Stimulated activated CD4-positive, alpha-beta T cell treated with anti-CD3 and anti-CD28 coated beads, Interleukin-1b, Interleukin-23, amount 100 ng/mL, for 1 hour (primary cell): Measurements from ENCODE around the gene EGFLAM.

Source experiments
- DNase-seq, 2 donors: peaks; one replicate each; pipeline ENCODE4 v3.0.0-alpha.2; 2020; ENCODE audit warnings: low read depth in 2 of 2

The EGFLAM gene

DNA sequence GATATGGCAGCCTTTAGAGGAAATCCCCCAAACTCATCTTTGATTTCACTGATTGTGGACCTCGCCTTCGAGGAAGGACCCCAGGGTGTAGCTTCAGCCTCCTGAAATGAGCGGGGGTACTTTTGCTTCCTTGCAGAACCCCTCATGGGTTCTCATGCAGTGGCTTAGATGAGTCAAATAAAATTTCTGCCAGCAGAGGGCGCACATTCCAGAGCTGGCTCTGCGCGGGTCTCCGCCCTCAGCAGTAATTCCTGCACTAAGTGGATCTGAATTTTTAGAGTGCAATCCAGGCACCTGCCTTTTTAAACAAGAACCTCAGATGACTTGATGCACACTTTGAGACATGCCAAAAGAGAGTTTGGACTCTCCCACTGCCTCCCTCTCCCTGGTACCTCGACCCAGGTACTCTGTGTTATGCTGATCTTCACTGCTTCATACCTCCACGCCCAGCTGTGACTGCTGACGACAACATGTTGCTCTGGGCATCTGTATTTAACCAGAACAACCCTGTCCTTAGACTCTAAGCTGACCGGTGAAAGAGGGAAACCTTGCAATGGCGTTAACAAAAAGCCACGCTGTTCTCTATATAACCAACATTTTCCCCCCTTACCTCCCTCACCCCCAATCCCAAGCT lies 7.3 kb downstream of the EGFLAM start:
- peak in 1 of 2 donors; percentile 14 for DNase-seq

DNA sequence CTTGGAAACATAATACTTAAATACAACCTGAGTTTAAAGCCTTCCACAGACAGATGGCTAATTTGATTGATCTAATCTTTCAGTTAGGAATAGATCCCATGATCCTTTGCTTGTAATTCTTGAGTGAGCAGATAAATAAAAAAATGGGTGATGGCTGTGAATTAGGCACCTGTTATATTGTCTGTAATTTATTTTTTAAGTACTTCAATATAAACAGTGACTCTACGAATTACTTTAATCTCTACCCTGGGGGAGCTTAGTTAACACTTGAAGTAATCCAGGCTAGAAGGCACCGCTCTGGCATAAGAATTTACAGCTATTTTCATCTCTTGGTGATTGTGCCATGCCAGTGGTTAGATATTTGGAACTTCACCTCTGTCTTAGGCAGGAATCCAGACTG lies 9.0 kb downstream of the EGFLAM start:
- DNase-seq = no peak

DNA sequence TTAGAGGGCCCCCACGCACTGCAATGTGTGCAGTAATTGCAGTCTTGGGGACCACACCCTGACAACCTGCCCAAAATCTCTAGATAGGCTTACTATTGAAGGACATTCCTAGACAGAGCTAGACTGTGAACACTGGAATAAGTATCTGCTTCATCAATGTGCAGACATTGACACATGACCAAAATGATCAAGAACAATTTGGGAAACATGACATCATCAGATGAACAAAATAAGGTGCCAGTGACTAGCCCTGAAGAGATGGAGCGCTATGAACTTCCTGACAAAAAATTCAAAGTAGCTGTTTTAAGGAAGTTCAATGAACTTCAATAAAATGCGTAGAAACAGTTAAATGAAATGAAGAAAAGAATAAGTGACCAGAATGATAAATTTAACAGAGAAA lies 15.3 kb downstream of the EGFLAM start:
- no peak for DNase-seq

DNA sequence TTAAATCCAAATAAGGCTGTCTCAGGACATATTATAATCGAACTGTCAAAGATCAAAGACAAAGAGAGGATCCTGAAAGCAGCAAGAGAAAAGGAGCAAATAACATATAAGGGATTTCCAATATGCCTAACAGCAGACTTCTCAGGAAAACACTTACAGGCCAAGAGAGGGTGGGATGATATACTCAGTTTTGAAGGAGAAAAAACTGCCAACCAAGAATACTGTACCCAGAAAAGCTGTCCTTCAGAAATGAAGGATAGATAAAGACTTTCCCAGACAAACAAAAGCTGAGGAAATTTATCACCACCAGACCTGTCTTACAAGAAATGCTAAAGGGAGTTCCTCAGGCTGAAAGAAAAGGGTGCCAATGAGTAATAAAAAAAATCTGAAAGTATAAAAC lies 16.0 kb downstream of the EGFLAM start:
- no peak for DNase-seq

DNA sequence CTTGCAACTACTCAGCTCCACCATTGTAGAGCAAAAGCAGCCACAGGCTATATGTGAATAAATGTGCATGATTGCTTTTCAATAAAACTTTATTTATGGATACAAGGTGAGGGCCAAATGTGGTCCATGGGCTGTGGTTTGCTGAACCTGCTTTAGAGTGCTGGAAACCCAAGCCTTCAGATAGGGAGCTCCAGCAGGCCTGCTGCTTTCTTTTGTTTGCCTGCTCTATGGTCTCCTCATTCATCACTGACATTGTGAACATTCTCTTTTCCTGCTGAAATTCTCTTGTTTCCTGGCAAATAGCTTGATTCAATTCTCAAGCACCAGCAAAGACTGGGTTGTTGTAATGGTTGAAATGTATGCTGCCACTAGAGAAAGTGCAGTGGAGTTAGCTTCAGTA lies 26.0 kb downstream of the EGFLAM start:
- DNase-seq = no peak

DNA sequence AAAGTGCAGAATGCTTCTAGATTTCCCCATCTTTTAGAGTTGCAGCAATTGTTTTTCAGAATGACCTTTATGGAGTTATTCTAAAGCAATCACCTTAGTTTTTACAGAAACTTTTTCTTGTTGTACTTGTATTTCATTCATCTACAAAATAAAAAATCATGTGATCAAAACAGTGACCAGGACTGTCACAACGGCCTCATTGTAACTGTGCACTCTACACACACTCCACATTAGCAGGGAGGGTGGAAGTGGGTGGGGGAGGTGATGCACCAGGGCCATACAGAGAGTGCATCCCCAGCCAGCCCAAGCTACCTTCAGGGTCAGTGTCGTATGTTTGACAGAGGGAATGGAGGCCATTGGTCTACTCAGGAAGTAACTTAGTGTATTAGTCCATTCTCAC lies 26.9 kb downstream of the EGFLAM start:
- no peak for DNase-seq

DNA sequence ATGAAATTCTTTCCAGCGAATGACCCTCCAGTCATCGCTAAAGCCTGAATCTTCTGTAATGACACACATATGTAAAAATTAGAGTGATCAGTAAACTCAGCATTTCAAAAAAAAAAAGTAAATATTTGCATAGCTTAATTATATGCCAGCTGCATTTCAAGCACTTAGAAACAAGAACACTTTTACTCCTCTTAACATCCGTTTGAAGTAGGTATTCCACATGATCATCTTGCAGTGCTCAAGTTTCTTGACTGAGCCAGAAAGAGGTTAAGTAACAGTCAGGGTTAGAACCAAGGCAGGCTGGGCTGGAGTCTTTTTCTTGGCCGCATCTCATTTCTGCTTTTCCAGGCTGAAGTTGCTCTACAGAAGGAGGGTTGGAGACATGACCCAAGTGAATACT lies 27.6 kb downstream of the EGFLAM start:
- no peak for DNase-seq

DNA sequence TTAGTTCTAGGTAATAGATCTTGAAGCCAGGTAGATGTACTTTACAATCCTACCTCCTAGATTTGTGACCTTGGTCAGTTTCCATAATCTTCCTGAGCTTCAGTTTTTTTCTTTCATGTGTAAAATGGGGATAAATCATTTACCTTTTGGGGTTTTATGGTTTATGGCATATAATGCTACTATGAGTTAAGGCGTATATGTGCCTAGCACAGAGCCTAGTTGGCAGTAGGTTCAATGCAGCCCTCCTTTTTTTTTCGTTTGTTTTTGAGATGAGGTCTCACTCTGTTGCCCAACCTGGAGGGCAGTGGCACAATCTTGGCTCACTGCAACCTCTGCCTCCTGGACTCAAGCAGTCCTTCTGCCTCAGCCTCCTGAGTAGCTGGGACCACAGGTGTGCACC lies 28.8 kb downstream of the EGFLAM start:
- no peak for DNase-seq

DNA sequence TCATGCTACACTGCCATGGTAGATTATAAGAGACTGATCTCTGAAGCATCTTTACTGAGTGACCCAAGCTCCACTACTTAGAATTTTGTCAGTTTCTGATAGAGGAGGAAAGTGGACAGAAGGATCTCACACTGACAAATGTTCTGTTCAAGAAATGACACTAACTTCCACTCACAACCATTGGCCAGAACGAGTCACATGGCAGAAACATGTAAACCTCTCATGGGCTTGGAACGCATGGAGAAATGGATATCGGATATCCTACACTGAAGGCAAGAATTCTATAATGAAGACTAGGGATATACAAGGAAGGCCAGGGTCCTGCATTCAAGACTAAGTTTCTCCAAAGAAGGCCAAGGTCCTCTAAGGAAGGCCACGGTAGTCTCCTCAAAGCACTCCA lies 31.1 kb downstream of the EGFLAM start:
- no peak for DNase-seq

DNA sequence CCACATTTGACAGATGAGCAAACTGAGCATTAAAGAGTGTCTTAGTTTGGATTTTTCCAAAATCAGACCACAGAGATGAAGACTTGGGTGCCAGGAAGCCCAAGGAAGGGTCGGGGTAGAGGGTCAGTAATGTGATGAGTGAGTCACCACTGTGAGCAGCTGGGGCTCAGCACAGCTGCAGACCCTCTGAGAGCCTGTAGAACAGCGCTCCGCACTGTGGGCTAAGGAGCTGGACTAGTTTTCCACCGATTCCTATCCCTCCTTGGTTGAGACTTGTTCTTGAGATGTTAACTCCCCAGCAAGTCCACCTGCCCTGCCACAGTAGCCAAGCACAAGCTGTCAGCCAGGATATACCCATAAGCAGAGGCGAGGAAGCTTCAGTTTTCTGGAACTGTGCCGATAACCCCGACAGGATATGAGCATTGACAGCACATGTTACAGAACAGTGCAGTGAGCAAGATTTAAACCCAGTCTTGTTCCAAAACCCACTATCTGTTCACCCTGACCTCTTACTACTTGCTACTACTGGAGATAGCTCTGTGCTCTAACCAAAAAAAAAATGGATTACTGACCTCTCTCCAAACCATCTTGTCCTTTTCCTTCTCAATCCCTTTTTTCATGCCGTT lies 31.8 kb downstream of the EGFLAM start:
- DNase-seq = no peak

DNA sequence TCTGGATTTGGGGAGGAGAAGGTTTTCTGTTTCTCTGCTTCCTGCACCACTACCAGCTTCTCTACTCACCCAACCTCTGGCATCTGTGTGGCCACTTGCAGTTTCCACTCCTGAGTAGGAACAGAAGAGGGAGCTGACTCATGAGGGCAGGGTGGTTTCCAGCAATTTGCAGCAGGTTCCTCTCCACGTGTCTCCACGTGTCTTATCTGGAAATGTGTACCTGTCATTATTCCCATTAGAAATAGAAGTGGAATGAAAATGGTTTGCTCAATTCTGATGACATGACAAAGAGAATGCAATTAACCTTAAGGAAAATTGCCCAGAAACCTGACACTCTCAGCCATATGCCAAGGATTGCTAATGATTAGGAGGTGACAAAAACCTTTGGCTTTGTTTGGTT lies 33.0 kb downstream of the EGFLAM start:
- DNase-seq = no peak

DNA sequence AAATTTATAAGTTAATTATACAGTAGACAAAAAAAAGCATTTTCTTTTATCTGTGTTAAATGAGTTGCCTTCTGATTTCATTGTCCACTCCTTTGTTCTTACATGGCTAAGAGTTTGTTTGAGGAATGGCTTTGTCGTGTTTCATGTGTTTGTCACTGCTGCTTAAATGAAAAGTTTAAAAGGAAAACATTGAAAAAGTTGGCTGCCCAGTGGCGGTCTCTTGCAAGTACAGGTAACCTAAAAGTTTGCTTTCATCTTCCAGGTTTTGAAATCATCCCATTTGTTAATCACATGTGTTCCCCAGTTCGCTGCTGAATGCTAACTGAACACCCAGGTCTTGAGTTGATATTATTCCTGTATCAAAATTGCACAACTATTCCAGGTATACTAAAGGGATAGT lies 33.9 kb downstream of the EGFLAM start:
- DNase-seq = no peak

DNA sequence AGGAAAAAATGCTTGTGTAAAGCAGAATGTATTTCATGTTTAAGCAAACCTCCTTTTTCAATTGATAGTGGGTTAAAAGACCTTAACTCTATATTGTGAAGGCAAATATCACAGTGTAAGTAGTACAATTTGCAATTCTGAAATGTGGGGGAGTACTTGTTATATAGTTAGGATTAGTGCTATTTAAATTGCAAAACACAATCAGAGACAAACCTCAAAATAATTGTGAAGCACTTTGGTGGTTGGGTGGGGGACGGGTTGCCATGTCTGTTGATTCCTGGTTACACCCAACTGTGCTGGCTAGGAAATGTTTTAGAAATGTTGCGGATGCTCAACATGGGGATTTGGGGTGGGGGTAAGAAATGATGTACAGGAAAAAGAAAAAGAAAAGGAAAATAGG lies 37.4 kb downstream of the EGFLAM start:
- DNase-seq = no peak

DNA sequence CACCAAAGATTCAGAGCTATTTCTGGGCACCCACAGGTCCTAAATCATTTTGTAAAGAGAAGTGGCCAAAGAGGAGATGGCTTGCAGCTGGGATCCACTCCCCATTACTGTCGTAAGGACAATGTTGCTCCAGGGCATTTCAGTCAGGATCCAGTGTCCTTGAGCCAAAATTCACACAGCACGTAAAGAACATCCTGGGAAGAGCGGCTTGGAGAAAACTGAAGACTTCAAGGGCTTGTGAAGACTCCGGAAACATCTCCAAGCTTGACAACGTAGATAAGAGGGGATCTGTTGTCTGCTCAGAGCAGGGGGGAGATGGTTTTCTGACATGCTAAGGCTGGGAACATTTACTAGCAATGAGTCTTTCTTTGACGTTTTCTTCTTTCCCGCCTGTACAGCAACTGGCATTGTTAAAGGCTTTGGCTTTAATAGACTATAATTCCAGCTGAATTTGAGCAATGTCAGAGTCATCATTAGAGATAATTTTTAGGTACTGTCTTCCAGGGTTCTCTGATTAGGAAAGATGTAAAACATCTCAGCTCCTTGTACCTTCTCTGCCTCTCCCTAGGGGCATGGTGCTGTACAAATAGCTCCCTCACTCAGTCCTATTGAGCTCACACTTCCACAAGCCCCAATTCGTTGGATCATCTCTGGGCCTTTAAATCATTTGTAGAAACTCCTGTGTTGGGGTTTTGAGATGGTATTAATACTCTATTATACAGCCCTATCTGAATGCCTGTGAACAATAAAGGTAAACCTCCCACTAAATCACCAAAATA lies 39.7 kb downstream of the EGFLAM start:
- DNase-seq = no peak

DNA sequence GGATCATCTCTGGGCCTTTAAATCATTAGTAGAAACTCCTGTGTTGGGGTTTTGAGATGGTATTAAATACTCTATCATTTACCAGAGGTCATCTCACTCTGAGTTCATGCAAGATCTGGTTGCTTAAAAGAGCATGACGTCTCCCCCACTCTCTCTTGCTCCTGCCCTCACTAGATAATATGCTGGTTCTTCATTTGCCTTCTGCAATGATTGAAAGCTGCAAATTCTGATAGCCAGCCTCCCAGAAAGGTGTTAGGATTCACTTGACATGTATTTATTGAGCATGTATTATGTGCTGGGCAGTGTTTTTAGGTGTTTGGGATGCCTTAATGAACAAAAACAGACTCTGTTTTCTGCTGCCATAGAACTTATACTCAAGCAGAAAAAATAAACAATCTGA lies 41.2 kb downstream of the EGFLAM start:
- DNase-seq = no peak

DNA sequence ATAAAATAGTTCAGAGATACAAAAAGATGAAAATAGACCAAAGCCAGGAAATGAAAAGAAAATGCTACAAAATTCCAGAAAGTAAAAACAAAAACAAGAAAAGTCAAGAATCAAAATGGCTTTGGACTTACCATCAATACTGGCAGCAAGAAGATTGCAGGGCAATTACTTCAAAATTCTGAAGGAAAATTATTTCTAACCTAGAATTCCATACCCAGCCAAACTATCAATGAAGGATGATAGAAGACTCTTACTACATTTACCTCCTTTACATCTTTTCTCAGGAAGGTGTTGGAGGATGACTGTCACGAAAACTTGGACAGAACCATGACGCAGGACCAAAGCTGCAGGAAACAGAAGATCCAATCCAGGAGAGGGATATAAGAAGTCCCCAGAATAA lies 46.8 kb downstream of the EGFLAM start:
- no peak for DNase-seq

DNA sequence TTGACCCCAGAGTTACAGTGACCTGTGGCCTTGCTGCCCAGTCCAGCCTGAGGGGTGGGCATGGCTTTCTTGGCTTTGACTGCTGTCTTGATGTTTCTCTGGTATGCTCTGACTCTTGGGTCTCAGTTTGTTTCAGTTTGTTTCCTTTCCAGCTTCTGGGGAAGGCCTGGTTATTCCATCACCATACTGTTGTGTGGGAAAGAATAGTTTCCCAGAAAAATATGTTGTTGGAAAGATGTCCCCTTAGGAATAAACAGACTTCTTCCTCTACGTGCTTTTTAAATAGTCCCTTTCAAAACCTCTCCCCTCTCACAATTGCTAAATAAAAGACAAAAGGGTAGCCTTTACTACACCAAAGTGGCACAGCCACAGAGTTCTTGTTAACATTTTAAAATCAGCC lies 49.5 kb downstream of the EGFLAM start:
- no peak for DNase-seq

DNA sequence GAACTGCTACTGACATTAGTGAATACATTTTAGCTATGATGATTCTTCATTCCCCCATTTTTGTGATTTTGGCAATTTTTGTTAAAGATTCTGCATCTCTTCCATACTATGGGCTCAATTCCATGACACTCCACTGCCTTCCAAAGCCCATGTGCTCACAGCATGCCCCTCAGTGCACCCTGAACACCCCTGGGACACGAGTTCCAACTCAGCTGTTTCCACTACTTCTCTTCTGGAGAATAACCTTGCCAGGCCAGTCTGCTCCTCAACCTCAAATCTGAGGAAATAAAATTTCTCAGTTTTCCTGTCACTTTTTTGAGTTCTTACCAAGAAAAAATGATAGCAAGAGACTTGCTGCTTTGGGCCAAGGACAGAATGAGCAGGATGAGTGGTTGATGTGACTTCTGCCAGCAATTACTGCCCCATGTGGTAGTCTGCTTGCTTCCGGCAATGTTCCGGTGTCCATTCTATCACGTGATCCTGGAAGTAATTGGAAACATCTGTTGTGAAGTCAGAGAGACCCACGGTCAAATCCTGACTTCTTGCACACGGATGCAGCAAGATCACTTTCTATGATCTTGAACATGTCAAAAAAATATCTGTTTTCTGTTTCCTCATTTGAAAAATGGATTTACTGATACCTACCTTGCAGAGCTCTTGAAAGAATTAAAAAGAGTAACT lies 58.3 kb downstream of the EGFLAM start:
- DNase-seq = no peak

DNA sequence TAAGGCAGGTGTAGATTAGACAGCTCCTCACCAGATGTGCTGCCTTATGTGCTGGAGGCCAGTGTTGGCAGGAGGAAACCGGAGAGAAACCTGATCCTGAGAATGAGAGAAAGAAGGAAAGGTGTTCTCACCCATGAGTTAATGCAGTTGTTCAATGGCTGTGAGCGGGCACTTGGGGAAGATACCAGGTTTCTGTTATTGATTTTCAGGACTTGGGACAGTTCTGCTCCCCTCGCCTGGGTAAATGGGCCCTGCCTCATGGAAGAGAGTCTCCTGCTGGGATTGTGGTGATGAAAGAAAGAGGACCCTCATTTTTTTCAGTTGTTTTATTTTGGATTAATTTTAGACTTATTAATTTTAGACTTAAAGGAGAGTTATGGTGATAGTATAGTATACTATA lies 59.5 kb downstream of the EGFLAM start:
- no peak for DNase-seq

DNA sequence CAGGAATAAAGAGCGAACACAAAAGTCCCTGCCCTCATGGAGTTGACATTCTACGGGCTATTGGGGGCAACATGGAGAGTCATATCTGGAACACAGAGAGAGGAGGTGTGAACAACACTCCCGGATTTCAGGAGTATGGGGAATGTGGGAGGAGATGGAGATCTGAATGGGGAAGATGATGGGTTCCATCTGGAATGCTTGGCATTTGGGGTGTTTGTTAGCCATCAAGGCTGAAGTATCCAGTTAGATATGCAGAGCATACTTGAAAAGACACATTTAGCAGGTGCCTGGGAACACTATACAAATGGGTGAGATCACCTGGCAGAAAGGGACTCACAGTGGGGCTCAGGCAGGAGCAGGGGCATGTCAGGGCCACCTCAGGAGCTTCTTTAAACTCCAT lies 61.1 kb downstream of the EGFLAM start:
- no peak for DNase-seq

DNA sequence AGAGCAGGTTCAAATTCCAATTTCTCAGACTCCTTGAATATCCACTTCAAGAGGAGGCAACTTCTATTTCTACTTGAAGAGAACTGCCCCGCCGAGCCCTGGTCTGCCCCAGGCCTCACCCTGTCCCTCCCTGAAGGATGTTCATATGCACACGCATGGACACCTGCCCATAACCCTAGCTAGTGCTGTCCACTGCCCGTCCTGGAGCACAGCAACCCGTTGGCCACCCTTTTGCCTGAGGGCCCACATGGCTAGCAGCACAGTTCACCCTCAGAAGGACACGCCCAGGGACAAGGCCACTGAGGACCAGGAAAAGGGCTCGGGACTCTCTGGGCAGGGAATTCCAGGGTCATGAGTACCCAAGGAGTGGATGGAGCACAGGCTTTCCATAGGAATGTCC lies 63.6 kb downstream of the EGFLAM start:
- no peak for DNase-seq

DNA sequence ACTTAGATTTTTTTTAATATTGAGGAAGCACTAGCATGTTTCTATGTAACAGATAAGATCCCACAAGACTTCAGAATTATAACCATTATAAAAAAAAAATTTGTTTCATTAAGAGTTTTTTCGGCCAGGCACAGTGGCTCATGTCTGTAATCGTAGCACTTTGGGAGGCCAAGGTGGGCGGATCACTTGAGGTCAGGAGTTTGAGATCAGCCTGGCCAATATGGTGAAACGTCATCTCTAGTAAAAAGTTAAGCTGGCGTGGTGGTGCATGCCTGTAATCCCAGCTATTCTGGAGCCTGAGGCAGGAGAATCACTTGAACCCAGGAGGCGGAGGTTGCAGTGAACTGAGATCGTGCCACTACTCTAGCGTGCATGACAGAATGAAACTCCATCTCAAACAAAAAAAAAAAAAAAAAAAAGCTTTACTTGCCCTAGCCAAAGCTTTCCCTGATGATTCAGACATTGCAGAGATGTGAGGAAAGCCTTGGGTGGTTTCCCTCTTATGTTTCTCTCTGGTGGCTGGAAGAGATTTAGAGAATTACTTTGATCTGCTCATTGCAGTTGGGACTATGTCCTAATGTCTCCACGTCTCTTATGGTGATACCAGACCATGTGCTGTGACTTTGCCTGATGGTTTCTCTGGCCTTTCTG lies 65.4 kb downstream of the EGFLAM start:
- no peak for DNase-seq
